ENCODE data around the gene ASTN2.

- TF ChIP-seq CTCF (IDR thresholded peaks at IDR 0.05; ENCODE audit: insufficient read depth, low read depth, low read length) (no peak), EZH2 (IDR thresholded peaks at IDR 0.05; ENCODE audit: insufficient read depth, low read length) (no peak)
These were observed 1026.7 kb downstream of the ASTN2 start for GRCh38 chr9:116387934-116388698.
